IMR-90 (cell line): ENCODE data around the gene PHACTR2. TPM values are rescaled to one million over a fixed set of nuclear protein-coding genes. Genes with fewer than 3 reads are reported as not detected.

Experiments
- ATAC-seq: fragments of 200-7000 bp; cut with Tn5 transposase; 2 replicates; pipeline ENCODE4 v1.9.1; 2020; ENCODE audit warnings: low read depth, mild to moderate bottlenecking, moderate library complexity
- BruUV-seq: library from RNA; stranded (reverse); fragments of 400-500 nt; replicated peaks from 2 replicates; lab custom pipeline; 2021; lab: Mats Ljungman, UMichigan
- CTCF ChIA-PET: fragments of 300-600 bp; formaldehyde crosslinking; extraction: SDS; loops from one replicate; lab custom pipeline; 2021; ENCODE audit warnings: antibody characterized with exemption; lab: Yijun Ruan, JAX
- POLR2A ChIA-PET: fragments of 300-600 bp; sonication (Branson Sonifier 250); formaldehyde crosslinking; loops from one replicate; lab custom pipeline; 2022; ENCODE audit warnings: antibody characterized with exemption; ENCODE audit not compliant: unreplicated experiment; lab: Charles Lee
- DNase-seq: peaks from one replicate; pipeline ENCODE4 v3.0.0; 2013
- H2AFZ ChIP-seq: replicated peaks from 2 replicates; pipeline ENCODE3; 2013; ENCODE audit warnings: low read length, mild to moderate bottlenecking; ENCODE audit not compliant: poor library complexity
- H2AK5ac ChIP-seq: 2 replicates; pipeline ENCODE4 v1.6.1; 2013; ENCODE audit warnings: low read depth, low read length, inconsistent platforms
- H2AK9ac ChIP-seq: replicated peaks from 2 replicates; pipeline ENCODE3; 2013; ENCODE audit warnings: mild to moderate bottlenecking, low read depth, low read length, moderate library complexity; ENCODE audit not compliant: poor library complexity
- H2BK120ac ChIP-seq: 2 replicates; pipeline ENCODE4 v1.6.1; 2013; ENCODE audit warnings: low read depth, low read length, inconsistent platforms
- H2BK15ac ChIP-seq: 3 replicates; pipeline ENCODE4 v1.6.1; 2013; ENCODE audit warnings: low read depth, low read length, inconsistent platforms
- H2BK20ac ChIP-seq: 2 replicates; pipeline ENCODE4 v1.6.1; 2013; ENCODE audit warnings: low read depth, mild to moderate bottlenecking, inconsistent platforms, low read length, moderate library complexity
- H2BK5ac ChIP-seq: 2 replicates; pipeline ENCODE4 v1.6.1; 2013; ENCODE audit warnings: mild to moderate bottlenecking, low read depth, low read length, inconsistent platforms; ENCODE audit not compliant: poor library complexity, severe bottlenecking
- H3K14ac ChIP-seq: replicated peaks from 2 replicates; pipeline ENCODE4 v1.6.1; 2013; ENCODE audit warnings: low read depth, low read length, inconsistent platforms
- H3K18ac ChIP-seq: 2 replicates; pipeline ENCODE4 v1.6.1; 2013; ENCODE audit warnings: low read depth, low read length, control low read depth
- H3K23ac ChIP-seq: 2 replicates; pipeline ENCODE4 v1.6.1; 2013; ENCODE audit warnings: low read depth, low read length, inconsistent platforms
- H3K27ac ChIP-seq: 2 replicates; pipeline ENCODE4 v1.5.1; 2013; ENCODE audit warnings: mild to moderate bottlenecking, control low read depth, low read length; ENCODE audit not compliant: insufficient read depth
- H3K27me3 ChIP-seq: 2 replicates; pipeline ENCODE4 v1.6.1; 2013; ENCODE audit warnings: low read length; ENCODE audit not compliant: control insufficient read depth, insufficient read depth
- H3K36me3 ChIP-seq: 2 replicates; pipeline ENCODE4 v1.6.1; 2013; ENCODE audit warnings: low read length, mixed read lengths; ENCODE audit not compliant: control insufficient read depth, insufficient read depth
- H3K4ac ChIP-seq: 2 replicates; pipeline ENCODE4 v1.6.1; 2013; ENCODE audit warnings: low read depth, low read length, inconsistent platforms
- H3K4me1 ChIP-seq: 2 replicates; pipeline ENCODE4 v1.6.1; 2013; ENCODE audit warnings: low read length, mixed read lengths; ENCODE audit not compliant: control insufficient read depth, insufficient read depth
- H3K4me2 ChIP-seq: 2 replicates; pipeline ENCODE4 v1.6.1; 2013; ENCODE audit warnings: low read depth, mild to moderate bottlenecking, control low read depth, low read length, moderate library complexity
- H3K4me3 ChIP-seq: 2 replicates; pipeline ENCODE4 v1.5.1; 2013; ENCODE audit warnings: low read depth, mild to moderate bottlenecking, control low read depth, low read length, moderate library complexity; ENCODE audit not compliant: insufficient read depth
- H3K56ac ChIP-seq: 2 replicates; pipeline ENCODE4 v1.6.1; 2013; ENCODE audit warnings: low read length, inconsistent platforms; ENCODE audit not compliant: insufficient read depth; ENCODE audit errors: extremely low read depth
- H3K79me1 ChIP-seq, 2 experiments: 2 replicates each; pipeline ENCODE4 v1.6.1; 2013; ENCODE audit warnings: low read length in 2 of 2, inconsistent platforms in 1 of 2, low read depth in 1 of 2
- H3K9ac ChIP-seq: 2 replicates; pipeline ENCODE4 v1.6.1; 2013; ENCODE audit warnings: low read depth, low read length, control low read depth
- H3K9me1 ChIP-seq: 2 replicates; pipeline ENCODE4 v1.6.1; 2013; ENCODE audit warnings: low read length, inconsistent platforms; ENCODE audit not compliant: insufficient read depth
- H3K9me3 ChIP-seq: 2 replicates; pipeline ENCODE4 v1.6.1; 2013; ENCODE audit warnings: low read length; ENCODE audit not compliant: control insufficient read depth, insufficient read depth
- H4K20me1 ChIP-seq: 2 replicates; pipeline ENCODE4 v1.6.1; 2013; ENCODE audit warnings: low read length, inconsistent platforms; ENCODE audit not compliant: insufficient read depth
- H4K5ac ChIP-seq: 2 replicates; pipeline ENCODE4 v1.6.1; 2013; ENCODE audit warnings: mild to moderate bottlenecking, low read depth, low read length, control low read depth
- H4K8ac ChIP-seq, 2 experiments: 2 replicates each; pipeline ENCODE4 v1.6.1; 2013; ENCODE audit warnings: low read depth in 2 of 2, low read length in 2 of 2, control low read depth in 1 of 2, inconsistent platforms in 1 of 2
- H4K91ac ChIP-seq: 2 replicates; pipeline ENCODE4 v1.6.1; 2013; ENCODE audit warnings: low read depth, low read length, inconsistent platforms; ENCODE audit not compliant: insufficient read depth
- CEBPB ChIP-seq: IDR thresholded peaks from 2 replicates; pipeline ENCODE4 v1.6.1; 2012; ENCODE audit warnings: low read depth, low read length, improper control_type of control experiment
- CHD1 ChIP-seq: IDR thresholded peaks from 2 replicates; pipeline ENCODE4 v1.6.1; 2012; ENCODE audit warnings: low read depth, low read length, improper control_type of control experiment
- ELK1 ChIP-seq: fragments of 150-350 bp; IDR thresholded peaks from 2 replicates; pipeline ENCODE4 v1.6.1; 2016; ENCODE audit warnings: low read depth, mild to moderate bottlenecking, low read length, moderate library complexity, borderline replicate concordance
- MAZ ChIP-seq: IDR thresholded peaks from 2 replicates; pipeline ENCODE4 v1.6.1; 2012; ENCODE audit warnings: low read depth, mild to moderate bottlenecking, low read length, improper control_type of control experiment, moderate library complexity, borderline replicate concordance
- MXI1 ChIP-seq: IDR thresholded peaks from 2 replicates; pipeline ENCODE4 v1.6.1; 2012; ENCODE audit warnings: low read depth, mild to moderate bottlenecking, low read length, moderate library complexity, borderline replicate concordance
- NFE2L2 ChIP-seq: fragments of 150-350 bp; IDR thresholded peaks from 2 replicates; pipeline ENCODE4 v1.6.1; 2016; ENCODE audit warnings: low read depth, mild to moderate bottlenecking, low read length
- WGBS, 2 experiments: methylation state at CpG; one replicate each; pipeline versions ENCODE4 v1.1.5 to v1.1.7; 2013; ENCODE audit warnings: missing lambda C conversion rate in 2 of 2; ENCODE audit not compliant: insufficient read length in 1 of 2; ENCODE audit errors: extremely low coverage in 2 of 2; 5-methylcytosine and 5-hydroxymethylcytosine counted together
- dilution Hi-C: fragments of 300-500 bp; cut with HindIII; formaldehyde crosslinking; loops from one replicate; pipeline ENCODE4 v1.14.3; 2018; ENCODE audit warnings: low sequenced_read_pairs; ENCODE audit not compliant: unreplicated experiment
- in situ Hi-C: fragments of 300-500 bp; cut with MboI; formaldehyde crosslinking; loops from 3 replicates; pipeline ENCODE4 v1.14.3; 2019; ENCODE audit warnings: low sequenced_read_pairs, inconsistent platforms, mixed read lengths
- intact Hi-C: fragments of 100-400 bp; cut with micrococcal nuclease; formaldehyde crosslinking; loops from 2 replicates; pipeline ENCODE4 v1.10.0; 2022
- polyA plus RNA-seq, 3 experiments: library from polyadenylated mRNA; depleted of rRNA; stranded (reverse); fragments of >200 nt; gene quantifications; 2 replicates each; pipeline ENCODE4 v1.2.3, GENCODE V29; 2012; ENCODE audit warnings: low replicate concordance in 1 of 3
- total RNA-seq: library from RNA; depleted of rRNA; stranded (reverse); fragments of >200 nt; gene quantifications from 2 replicates; pipeline ENCODE4 v1.2.3, GENCODE V29; 2012

PHACTR2 gene
- total and polyA plus RNA-seq, 2 of the 4 experiments (the other 2 are of a cell fraction) = 14.5 to 74.2 TPM

GRCh38 chr6:143773506-143774150, 95.9 kb downstream of the PHACTR2 start:
- Histone ChIP-seq H4K5ac (no peak overlapping the region), H3K56ac (no peak overlapping the region), H3K9me1 (peaks cover 14% of the 10 kb centered on the region), H3K4ac (no peak overlapping the region), H3K4me3 (no peak overlapping the region), H3K9ac (no peak overlapping the region), H3K18ac (no peak overlapping the region), H2BK5ac (no peak overlapping the region), H2AK5ac (no peak overlapping the region), H2BK20ac (no peak overlapping the region), H4K20me1 (no peaks in the 10 kb centered on the region), H3K14ac (no peak overlapping the region), H4K8ac (no peak overlapping the region), H3K27me3 (no peaks in the 10 kb centered on the region), H3K36me3 (peaks cover 18% of the 10 kb centered on the region), H2BK15ac (no peak overlapping the region), H3K23ac (no peak overlapping the region), H4K91ac (no peak overlapping the region), H3K9me3 (no peaks in the 10 kb centered on the region), H2AK9ac (no peak overlapping the region), H3K79me1 (peaks cover 3 to 25% of the 10 kb centered on the region in 2 experiments; a peak in 3 of 4 replicates), H3K27ac (peak overlapping the region; percentile 9; the same call in 1 of the 2 replicates), H2AFZ (no peak overlapping the region), H3K4me2 (no peak overlapping the region), H3K4me1 (peaks cover 8% of the 10 kb centered on the region; the same call in 1 of the 2 replicates), H2BK120ac (no peak overlapping the region)
- dilution Hi-C loops = no loop called here
- in situ Hi-C loops = no loop called here
- WGBS, 2 experiments = 93% methylated on average over 2 of the region's 5 CpGs; no CpG with 5 or more reads in 1 of the 2 experiments
- no peak for TF ChIP-seq CHD1
- TF ChIP-seq ELK1 = no peak
- peak; percentile 85 for TF ChIP-seq CEBPB
- TF ChIP-seq MAZ = no peak
- TF ChIP-seq NFE2L2 = no peak
- no peak for TF ChIP-seq MXI1
- CTCF ChIA-PET = no interaction called here
- intact Hi-C loops = no loop called here
- DNase-seq (no peak), ATAC-seq (no peak; the same call in 1 of the 2 replicates)
- POLR2A ChIA-PET = no interaction called here
- BruUV-seq = no TSS peak
